Colonic mucosa (tissue), 2 donors: ENCODE measurements around the gene GPAT2. TPM values are rescaled to one million over a fixed set of nuclear protein-coding genes. Genes with fewer than 3 reads are reported as not detected.

Experiments used
- total RNA-seq, 2 donors: library from RNA; stranded (reverse); fragmentation: NEBNext Ultra II Directional in 1 of 2; extraction: Animal tissue kit (Norgen Biotek cat#: 25700) in 1 of 2; gene quantifications; one replicate each; pipeline ENCODE4 v1.2.1, GENCODE V29; 2021
- donor health status: DM: no; HTN: no; CAD: no.
- donor health status: DM: no; HTN: no; CAD: no.

GPAT2 gene
- total RNA-seq, 2 donors from 2014 or later: 2.4 to 6.6 TPM

Other genes with a start within 250 kb of the GPAT2 start
- 10 to 100 TPM; 18.9 to 24.9 TPM for gene ANKRD36C, start 43.1 kb downstream of the GPAT2 start, total RNA-seq
- gene ADRA2B, start 81.7 kb upstream of the GPAT2 start, total RNA-seq: under 1 TPM; 0.54 to 0.90 TPM
- under 1 TPM in 1 of 2 donors, not detected in 1; 0.82 TPM for gene ASTL, start 103.6 kb upstream of the GPAT2 start, total RNA-seq
- gene DUSP2, start 110.5 kb upstream of the GPAT2 start, total RNA-seq: 1 to 10 TPM; 1.6 to 5.1 TPM
- gene STARD7, start 173.9 kb upstream of the GPAT2 start, total RNA-seq: 100 to 1,000 TPM; 102 to 179 TPM
- gene TMEM127, start 231.1 kb upstream of the GPAT2 start, total RNA-seq: 10 to 100 TPM; 61.9 to 81.1 TPM
- gene CIAO1, start 231.3 kb upstream of the GPAT2 start, total RNA-seq: 10 to 100 TPM; 56.0 to 75.5 TPM